ENCODE results near the gene FBP1. TPM values are rescaled to one million over a fixed set of nuclear protein-coding genes. Genes with fewer than 3 reads are reported as not detected.
A peak's percentile ranks its signal among the peaks of the same experiment; 100 is the strongest.

The FBP1 gene
- total and polyA plus RNA-seq, 10 of the 15 experiments (the other 5 are each of a cell fraction or from before 2014, with no cell fraction given): 0.11 to 0.38 (median 0.15) TPM; not detected in 7

GRCh38 chr9:94584555-94584954 lies 54.8 kb downstream of the FBP1 start:
- Histone ChIP-seq H3K4me1 (ENCODE audit: control insufficient read depth, insufficient read depth, low read length) (peaks cover 3% of the 10 kb centered on the region; the same call in 1 of the 2 replicates), H3K27ac (ENCODE audit: control insufficient read depth, insufficient read depth) (no peak overlapping the region), H3K27me3 (replicated peaks in 1 of 2; ENCODE audit: control insufficient read depth in 2 of 2, insufficient read depth in 2 of 2, low read length in 1 of 2) (no peaks in the 10 kb centered on the region), H3K9me3 (replicated peaks; ENCODE audit: control insufficient read depth, insufficient read depth, low read length) (no peaks in the 10 kb centered on the region), H3K79me2 (ENCODE audit: control insufficient read depth, insufficient read depth, low read length) (no peaks in the 10 kb centered on the region), H3K36me3 (ENCODE audit: control insufficient read depth in 2 of 2, insufficient read depth in 2 of 2, low read length in 1 of 2) (no peaks in the 10 kb centered on the region), H3K9ac (ENCODE audit: control insufficient read depth, insufficient read depth, low read length) (no peak overlapping the region), H3K4me2 (ENCODE audit: control insufficient read depth, insufficient read depth) (no peak overlapping the region), H4K20me1 (ENCODE audit: control insufficient read depth, insufficient read depth) (no peaks in the 10 kb centered on the region), H3K4me3 (no peak overlapping the region), H2AFZ (ENCODE audit: control insufficient read depth, low read depth, low read length) (no peak overlapping the region)
- ATAC-seq (peak; percentile 67), FAIRE-seq (no peak), DNase-seq (ENCODE audit: low read depth, low spot score) (no peak)
- RAD21 ChIA-PET (ENCODE audit: unreplicated experiment): no interaction called here
- SMC1A ChIA-PET (ENCODE audit: uncharacterized antibody, unreplicated experiment): no interaction called here
- in situ Hi-C loops (cut with MboI) (no loop called here), intact Hi-C loops (cut with micrococcal nuclease; ENCODE audit: unreplicated experiment) (no loop called here)
- 44% methylated on average over 6 of the region's 6 CpGs for WGBS (ENCODE audit: insufficient coverage, insufficient replicate concordance, low lambda C conversion rate, missing lambda C conversion rate)
- POLR2A ChIA-PET: no interaction called here
- no TSS peak for BruUV-seq (replicated peaks)
- CTCF ChIA-PET: interaction anchor here (1.9 kb wide), 1 partner anchor 17 kb away, joined by 4 read pairs; no protein-coding TSS in a partner anchor
- TF ChIP-seq RUNX3 (IDR thresholded peaks at IDR 0.05; ENCODE audit: low read length) (peak; percentile 46; the same call in 1 of the 2 replicates), PAX8 (IDR thresholded peaks at IDR 0.05) (no peak), HSF1 (IDR thresholded peaks at IDR 0.05; ENCODE audit: low read depth, low read length) (no peak), ATF3 (IDR thresholded peaks at IDR 0.05; ENCODE audit: borderline replicate concordance, extremely low read depth, low read depth, low read length) (no peak), MTA3 (IDR thresholded peaks at IDR 0.05; ENCODE audit: borderline replicate concordance, low read length) (no peak), MTA2 (IDR thresholded peaks at IDR 0.05; ENCODE audit: low read depth) (peak; percentile 67; the same call in 1 of the 2 replicates), PKNOX1 (IDR thresholded peaks at IDR 0.05) (no peak), IKZF2 (IDR thresholded peaks at IDR 0.05) (peak in 1 of 2 experiments; percentile 46; a peak in 1 of 4 replicates), SMAD5 (IDR thresholded peaks at IDR 0.05; ENCODE audit: low read depth) (no peak), GABPA (IDR thresholded peaks at IDR 0.05; ENCODE audit: low read depth) (no peak), NR2F1 (conservative IDR thresholded peaks at IDR 0.05) (no peak; the same call in 1 of the 2 replicates), TCF7 (IDR thresholded peaks at IDR 0.05; ENCODE audit: borderline replicate concordance) (peak; percentile 48; the same call in 1 of the 2 replicates), PRDM15 (CRISPR knock-in tag; IDR thresholded peaks at IDR 0.05) (no peak), TCF12 (IDR thresholded peaks at IDR 0.05; ENCODE audit: low read depth, low read length) (no peak), DPF2 (IDR thresholded peaks at IDR 0.05) (0 out of 2 replicates have a peak, but pooled peaks have one; percentile 44), JUNB (IDR thresholded peaks at IDR 0.05) (no peak), RELB (IDR thresholded peaks at IDR 0.05; ENCODE audit: low read depth) (peak; percentile 45; the same call in 1 of the 2 replicates), RB1 (IDR thresholded peaks at IDR 0.05; ENCODE audit: borderline replicate concordance) (no peak), IKZF1 (conservative IDR thresholded peaks at IDR 0.05) (peak; percentile 62)

All from GM12878 (cell line).